ENCODE results near the gene FBXL7. TPM values are rescaled to one million over a fixed set of nuclear protein-coding genes. Genes with fewer than 3 reads are reported as not detected.

FBXL7 gene
- total RNA-seq, 2 experiments from 2014 or later, result not detected

DNA sequence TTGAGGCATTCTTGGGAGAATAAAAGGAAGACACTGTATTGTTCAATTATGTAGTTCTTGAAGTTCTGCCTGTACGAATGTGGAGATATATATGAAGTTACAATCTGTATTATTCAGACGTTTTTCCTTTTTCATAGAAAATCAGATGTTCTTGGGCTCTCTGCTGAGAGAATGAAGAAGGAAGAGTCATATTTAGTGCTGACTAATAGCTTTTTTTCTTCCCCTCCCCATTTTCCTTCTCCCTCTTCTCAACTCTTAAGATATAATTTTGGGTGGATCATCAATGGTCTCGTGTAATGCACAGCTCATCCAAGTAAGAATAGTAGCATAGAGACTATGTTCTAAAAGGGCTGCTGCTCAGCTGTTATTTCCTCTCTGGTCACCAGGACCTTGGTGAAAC lies 23.0 kb upstream of the FBXL7 start:
- intact Hi-C loops (cut with micrococcal nuclease), result no loop called here
- ChIA-PET POLR2A (no interaction called here), CTCF (no interaction called here)
- TF ChIP-seq CTCF (IDR thresholded peaks at IDR 0.05), result no peak
- Mint-ChIP-seq H3K36me3 (ENCODE audit: low read depth) (no peaks in the 10 kb centered on the region), H3K27ac (no peak overlapping the region), H3K27me3 (no peaks in the 10 kb centered on the region), H3K9me3 (peaks cover 7% of the 10 kb centered on the region), H3K4me3 (no peak overlapping the region), H3K4me1 (ENCODE audit: low read depth) (no peaks in the 10 kb centered on the region)
- ATAC-seq (no peak), DNase-seq (no peak)

DNA sequence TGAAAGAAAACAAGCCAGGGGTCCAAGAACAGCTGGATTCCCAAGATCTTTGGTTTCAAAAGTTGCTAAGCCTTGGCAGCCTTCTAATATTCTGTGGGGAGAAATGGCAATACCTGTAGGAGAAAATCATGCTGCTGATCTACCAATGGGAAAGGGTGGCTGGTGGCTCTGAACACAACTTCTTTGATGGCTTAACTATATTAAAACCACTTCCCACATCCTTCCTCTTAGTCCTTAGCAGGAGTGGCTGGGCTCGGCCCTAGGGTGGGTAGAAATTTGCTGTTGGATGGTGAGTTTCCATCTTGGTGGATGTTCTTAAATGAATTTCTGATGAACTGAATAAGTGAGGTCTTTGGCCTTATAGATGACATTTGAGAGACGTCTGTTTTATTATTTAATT lies 19.5 kb upstream of the FBXL7 start:
- ATAC-seq (no peak), DNase-seq (no peak)
- POLR2A ChIA-PET, result no interaction called here
- Mint-ChIP-seq H3K27ac (no peak overlapping the region), H3K9me3 (peaks cover 6% of the 10 kb centered on the region), H3K36me3 (ENCODE audit: low read depth) (no peaks in the 10 kb centered on the region), H3K4me1 (ENCODE audit: low read depth) (no peaks in the 10 kb centered on the region), H3K27me3 (no peaks in the 10 kb centered on the region), H3K4me3 (no peak overlapping the region)
- intact Hi-C loops (cut with micrococcal nuclease), result no loop called here
- CTCF ChIA-PET, result no interaction called here
- TF ChIP-seq CTCF (IDR thresholded peaks at IDR 0.05), result no peak

DNA sequence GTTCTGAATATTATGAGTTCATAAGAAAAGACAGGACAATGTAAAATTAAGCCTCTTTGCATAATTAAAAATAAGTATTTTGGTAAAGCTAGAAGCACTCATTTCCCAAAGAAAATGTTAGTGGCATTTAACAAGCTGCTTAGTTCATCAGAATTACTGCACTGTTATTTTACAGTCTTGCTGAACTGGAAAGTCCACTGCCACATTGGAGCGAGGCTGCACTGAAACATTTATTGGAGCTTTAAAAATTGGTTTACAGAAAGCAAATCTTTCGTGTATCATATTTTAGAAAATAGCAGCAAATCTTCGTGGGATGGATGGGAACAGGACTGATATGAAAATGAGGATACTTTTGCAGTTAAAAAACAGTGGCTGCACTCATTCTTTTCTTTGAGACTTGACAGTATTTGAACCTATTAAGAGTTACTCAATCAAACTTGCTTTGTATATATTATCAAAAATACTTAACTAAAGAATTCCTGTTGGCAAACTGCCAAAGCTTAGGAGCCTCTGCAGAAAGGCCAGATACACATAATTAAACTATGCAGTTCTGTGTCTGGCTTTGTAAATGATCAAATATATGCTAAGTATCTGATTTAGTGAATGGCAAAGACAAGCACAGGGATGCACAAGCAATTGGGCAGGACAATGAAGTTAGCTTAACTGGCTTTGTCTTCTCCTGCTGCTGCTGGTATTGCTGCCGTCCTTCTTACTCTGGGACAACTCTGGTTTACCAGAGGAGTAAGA lies 16.5 kb upstream of the FBXL7 start:
- no peak overlapping the region for H3K27ac Mint-ChIP-seq
- TF ChIP-seq CTCF (IDR thresholded peaks at IDR 0.05), result no peak
- no peaks in the 10 kb centered on the region for H3K4me1 Mint-ChIP-seq (ENCODE audit: low read depth)
- H3K27me3 Mint-ChIP-seq, result no peaks in the 10 kb centered on the region
- ATAC-seq (no peak), DNase-seq (no peak)
- no peak overlapping the region for H3K4me3 Mint-ChIP-seq
- ChIA-PET POLR2A (no interaction called here), CTCF (no interaction called here)
- H3K9me3 Mint-ChIP-seq, result peaks cover 4% of the 10 kb centered on the region
- no peaks in the 10 kb centered on the region for H3K36me3 Mint-ChIP-seq (ENCODE audit: low read depth)
- intact Hi-C loops (cut with micrococcal nuclease), result no loop called here

- DNase-seq (no peak), ATAC-seq (no peak)
- Mint-ChIP-seq H3K27ac (no peak overlapping the region), H3K4me1 (ENCODE audit: low read depth) (no peaks in the 10 kb centered on the region), H3K9me3 (no peaks in the 10 kb centered on the region), H3K4me3 (no peak overlapping the region), H3K27me3 (no peaks in the 10 kb centered on the region), H3K36me3 (ENCODE audit: low read depth) (no peaks in the 10 kb centered on the region)
- CTCF ChIA-PET, result no interaction called here
- no peak for TF ChIP-seq CTCF (IDR thresholded peaks at IDR 0.05)
- POLR2A ChIA-PET, result no interaction called here
- intact Hi-C loops (cut with micrococcal nuclease), result no loop called here
These were observed 12.8 kb upstream of the FBXL7 start for GRCh38 chr5:15487228-15487627.

GRCh38 chr5:15489571-15490235 lies 10.3 kb upstream of the FBXL7 start:
- no peaks in the 10 kb centered on the region for H3K4me1 Mint-ChIP-seq (ENCODE audit: low read depth)
- H3K9me3 Mint-ChIP-seq, result no peaks in the 10 kb centered on the region
- H3K27me3 Mint-ChIP-seq, result no peaks in the 10 kb centered on the region
- intact Hi-C loops (cut with micrococcal nuclease), result no loop called here
- no peaks in the 10 kb centered on the region for H3K36me3 Mint-ChIP-seq (ENCODE audit: low read depth)
- no peak for ATAC-seq
- TF ChIP-seq CTCF (IDR thresholded peaks at IDR 0.05), result no peak
- H3K27ac Mint-ChIP-seq, result no peak overlapping the region
- POLR2A ChIA-PET, result no interaction called here
- DNase-seq, result no peak
- no peak overlapping the region for H3K4me3 Mint-ChIP-seq
- CTCF ChIA-PET, result no interaction called here
